Astrocyte of the spinal cord (primary cell): Measurements from ENCODE around the gene WDR27.

Experiments
- DNase-seq: peaks from one replicate; pipeline ENCODE4 v3.0.0; 2011; ENCODE audit warnings: low read depth, low spot score
- H3K4me3 ChIP-seq: 2 replicates; pipeline ENCODE4 v1.5.1; 2011; ENCODE audit warnings: low read depth, mild to moderate bottlenecking, low read length, moderate library complexity
- CTCF ChIP-seq: IDR thresholded peaks from 2 replicates; pipeline ENCODE4 v1.5.1; 2012; ENCODE audit warnings: low read depth, mild to moderate bottlenecking, low read length, inconsistent platforms
- in situ Hi-C: cut with HindIII; loops from 2 replicates; pipeline ENCODE4 v1.10.0; 2017; ENCODE audit warnings: low sequenced_read_pairs

Gene WDR27

DNA sequence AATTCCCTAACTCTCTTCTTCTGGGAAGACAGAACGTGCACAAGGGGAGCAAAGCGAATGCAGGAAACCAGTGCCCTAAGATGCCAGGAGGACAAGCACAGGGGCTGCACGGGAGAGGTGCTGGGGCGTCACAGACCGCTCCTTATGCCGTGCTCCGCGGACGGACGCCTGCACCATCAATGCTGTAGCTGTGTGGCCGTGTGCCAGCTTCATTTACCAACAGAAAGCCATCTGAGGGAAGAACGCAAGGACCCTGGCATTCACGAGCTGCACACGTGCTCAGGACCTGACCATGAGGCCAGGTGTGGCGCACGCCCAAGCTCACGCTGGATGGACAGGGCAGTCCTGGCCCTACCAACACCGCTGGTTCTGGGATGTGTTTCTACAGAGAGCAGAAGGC is 35.4 kb downstream of the WDR27 start:
- no peak for TF ChIP-seq CTCF
- no peak overlapping the region for H3K4me3 ChIP-seq
- DNase-seq, result no peak
- in situ Hi-C loops, result no loop called here

- in situ Hi-C loops, result no loop called here
Observed at GRCh38 chr6:169665289-169665688, 36.5 kb downstream of the WDR27 start.

DNA sequence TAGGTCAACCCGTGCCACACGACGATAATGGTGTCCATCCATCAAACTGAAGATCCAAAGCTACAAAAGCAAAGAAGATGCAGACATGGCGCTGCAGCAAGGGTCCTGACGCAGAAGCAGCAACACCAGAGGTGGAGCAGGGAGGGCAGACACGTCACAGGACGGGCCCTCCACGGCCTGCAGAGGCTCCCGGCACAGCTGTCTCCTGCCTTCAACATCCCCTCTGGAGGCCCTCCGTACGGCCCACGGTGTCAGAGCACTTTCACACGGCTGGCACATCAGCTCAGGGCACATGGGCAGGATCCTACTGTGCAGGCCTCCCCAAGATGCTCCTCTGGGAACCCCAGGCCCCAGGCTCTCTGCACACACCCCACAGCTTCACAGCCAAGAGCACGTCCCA is 37.6 kb downstream of the WDR27 start:
- in situ Hi-C loops, result no loop called here
- no peak overlapping the region for H3K4me3 ChIP-seq
- DNase-seq, result no peak
- no peak for TF ChIP-seq CTCF

More at GRCh38 chr6:169665289-169665688, 36.5 kb downstream of the WDR27 start:
- DNase-seq, result no peak
- no peak for TF ChIP-seq CTCF
- no peak overlapping the region for H3K4me3 ChIP-seq

DNA sequence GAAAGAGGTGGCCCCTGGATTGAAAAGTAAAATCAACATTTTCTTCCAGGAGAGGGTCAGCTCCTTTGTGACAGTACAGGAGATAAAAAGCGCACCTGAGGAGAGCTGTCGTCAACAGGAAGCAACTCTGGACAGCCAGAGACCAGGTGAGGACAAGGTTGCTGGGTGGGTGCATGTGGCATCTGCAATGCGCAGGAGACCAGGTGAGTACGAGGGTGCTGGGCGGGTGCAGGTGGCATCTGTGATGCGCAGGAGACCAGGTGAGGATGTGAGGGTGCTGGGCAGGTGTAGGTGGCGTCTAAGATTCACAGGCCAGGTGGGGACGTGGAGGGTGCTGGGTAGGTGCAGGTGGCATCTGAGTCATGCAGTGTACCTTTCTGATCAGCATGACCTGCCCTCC is 38.4 kb downstream of the WDR27 start:
- in situ Hi-C loops, result no loop called here
- no peak overlapping the region for H3K4me3 ChIP-seq
- no peak for DNase-seq
- no peak for TF ChIP-seq CTCF

GRCh38 chr6:169661391-169661756 is 40.5 kb downstream of the WDR27 start:
- in situ Hi-C loops, result no loop called here
- DNase-seq, result no peak
- no peak overlapping the region for H3K4me3 ChIP-seq
- TF ChIP-seq CTCF, result no peak

DNA sequence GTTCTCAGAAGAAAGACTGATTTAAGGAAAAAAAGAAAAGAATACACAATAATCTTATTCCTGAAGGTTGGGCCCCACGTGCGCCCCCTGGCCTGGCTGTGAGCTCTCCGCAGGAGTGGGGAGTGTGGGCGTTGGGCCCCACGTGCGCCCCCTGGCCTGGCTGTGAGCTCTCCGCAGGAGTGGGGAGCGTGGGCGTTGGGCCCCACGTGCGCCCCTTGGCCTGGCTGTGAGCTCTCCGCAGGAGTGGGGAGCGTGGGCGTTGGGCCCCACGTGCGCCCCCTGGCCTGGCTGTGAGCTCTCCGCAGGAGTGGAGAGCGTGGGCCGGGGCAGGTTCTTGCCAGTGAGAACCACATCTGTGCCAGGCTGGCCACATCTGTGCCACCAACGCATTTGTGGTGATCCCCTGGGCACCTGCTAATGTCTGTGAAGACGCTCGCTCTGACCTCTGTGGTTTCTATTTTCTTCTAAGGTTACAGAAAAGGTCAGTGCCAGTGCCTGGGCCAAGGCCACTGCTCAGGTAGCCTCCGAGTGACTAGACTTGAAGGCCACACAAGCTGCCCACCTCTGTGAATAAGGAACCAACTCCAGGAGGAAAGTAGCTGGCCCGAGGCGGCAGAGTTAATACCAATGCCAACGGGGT is 41.0 kb downstream of the WDR27 start:
- TF ChIP-seq CTCF, result no peak
- H3K4me3 ChIP-seq, result no peak overlapping the region
- in situ Hi-C loops, result no loop called here
- no peak for DNase-seq
